Gastrocnemius medialis (tissue), 4 donors: ENCODE results near the gene LRIG1.

Experiments used
- CTCF ChIP-seq, 5 experiments: fragments of 450-650 bp in 3 of 5; fragments of 200-600 bp in 2 of 5; sonication (generic) in 2 of 5; IDR thresholded peaks in 4 of 5; conservative IDR thresholded peaks in 1 of 5; 1 replicate in 4 of 5; 2 replicates in 1 of 5; pipeline ENCODE4 v1.5.1; 2016 to 2019; ENCODE audit warnings: antibody characterized with exemption in 5 of 5, mild to moderate bottlenecking in 3 of 5, moderate library complexity in 3 of 5
- POLR2A ChIP-seq, 2 donors: fragments of 450-650 bp; IDR thresholded peaks; one replicate each; pipeline ENCODE4 v1.6.1; 2017; ENCODE audit warnings: antibody characterized with exemption in 2 of 2, mild to moderate bottlenecking in 2 of 2, moderate library complexity in 2 of 2

GRCh38 chr3:66466606-66467270, 34.1 kb downstream of the LRIG1 start:
- no peak for TF ChIP-seq CTCF (IDR thresholded peaks at IDR 0.05 in 4 of 5, conservative IDR thresholded peaks at IDR 0.05 in 1 of 5)
- TF ChIP-seq POLR2A (IDR thresholded peaks at IDR 0.05), result no peak
